Measurements from ENCODE around the gene CDHR5.

DNA sequence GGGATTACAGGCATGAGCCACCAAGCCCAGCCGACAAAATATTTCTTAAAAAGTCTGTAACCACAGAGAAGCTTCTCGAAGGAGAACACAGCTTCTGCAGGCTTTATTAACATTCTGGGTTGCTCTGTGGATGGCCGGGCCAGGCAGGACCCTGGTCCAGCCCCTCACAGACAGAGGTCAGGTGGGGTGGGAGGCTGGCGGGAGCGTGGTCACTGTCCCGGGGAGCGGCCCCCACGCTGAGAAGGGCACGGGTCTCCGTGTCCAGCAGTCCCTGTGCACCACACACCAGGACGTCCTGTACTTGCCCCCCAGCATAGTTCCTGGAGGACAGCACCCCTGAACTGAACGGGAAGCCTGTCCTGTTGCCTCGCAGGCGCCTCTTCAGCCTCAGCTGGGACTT is 31.7 kb upstream of the CDHR5 start:
- TF ChIP-seq, protein P1, sequence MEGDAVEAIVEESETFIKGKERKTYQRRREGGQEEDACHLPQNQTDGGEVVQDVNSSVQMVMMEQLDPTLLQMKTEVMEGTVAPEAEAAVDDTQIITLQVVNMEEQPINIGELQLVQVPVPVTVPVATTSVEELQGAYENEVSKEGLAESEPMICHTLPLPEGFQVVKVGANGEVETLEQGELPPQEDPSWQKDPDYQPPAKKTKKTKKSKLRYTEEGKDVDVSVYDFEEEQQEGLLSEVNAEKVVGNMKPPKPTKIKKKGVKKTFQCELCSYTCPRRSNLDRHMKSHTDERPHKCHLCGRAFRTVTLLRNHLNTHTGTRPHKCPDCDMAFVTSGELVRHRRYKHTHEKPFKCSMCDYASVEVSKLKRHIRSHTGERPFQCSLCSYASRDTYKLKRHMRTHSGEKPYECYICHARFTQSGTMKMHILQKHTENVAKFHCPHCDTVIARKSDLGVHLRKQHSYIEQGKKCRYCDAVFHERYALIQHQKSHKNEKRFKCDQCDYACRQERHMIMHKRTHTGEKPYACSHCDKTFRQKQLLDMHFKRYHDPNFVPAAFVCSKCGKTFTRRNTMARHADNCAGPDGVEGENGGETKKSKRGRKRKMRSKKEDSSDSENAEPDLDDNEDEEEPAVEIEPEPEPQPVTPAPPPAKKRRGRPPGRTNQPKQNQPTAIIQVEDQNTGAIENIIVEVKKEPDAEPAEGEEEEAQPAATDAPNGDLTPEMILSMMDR (IDR thresholded peaks at IDR 0.05), result no peak
- no peak for TF ChIP-seq EZH2 (IDR thresholded peaks at IDR 0.05)
- TF ChIP-seq EZH2phosphoT487 (IDR thresholded peaks at IDR 0.05), result no peak
